PFSK-1 (cell line): ENCODE results near the gene ZNF484.

ENCODE experiments used
- FOXP2 ChIP-seq: optimal IDR thresholded peaks from 2 replicates; pipeline ENCODE3; 2011; ENCODE audit warnings: borderline replicate concordance, control low read depth, inconsistent platforms; ENCODE audit not compliant: insufficient read depth; ENCODE audit errors: extremely low read length, extremely low read depth
- POLR2AphosphoS5 ChIP-seq: IDR thresholded peaks from 2 replicates; pipeline ENCODE4 v1.6.1; 2012; ENCODE audit warnings: low read depth, mild to moderate bottlenecking, control low read depth, low read length, moderate library complexity
- SIN3A ChIP-seq: IDR thresholded peaks from 2 replicates; pipeline ENCODE4 v1.6.1; 2012; ENCODE audit warnings: mild to moderate bottlenecking, low read length, moderate library complexity, borderline replicate concordance; ENCODE audit not compliant: insufficient read depth
- TAF1 ChIP-seq: IDR thresholded peaks from 2 replicates; pipeline ENCODE4 v1.6.1; 2012; ENCODE audit warnings: low read length, control low read depth, borderline replicate concordance; ENCODE audit not compliant: insufficient read depth
- TF ChIP-seq, protein P1 (sequence below), 2 experiments: IDR thresholded peaks; 2 replicates each; pipeline versions ENCODE4 v1.6.1 to v1.8.0; 2011 to 2012; ENCODE audit warnings: low read depth in 2 of 2, low read length in 2 of 2, control low read depth in 1 of 2, inconsistent platforms in 1 of 2, mild to moderate bottlenecking in 1 of 2, moderate library complexity in 1 of 2; ENCODE audit not compliant: insufficient read depth in 1 of 2

DNA sequence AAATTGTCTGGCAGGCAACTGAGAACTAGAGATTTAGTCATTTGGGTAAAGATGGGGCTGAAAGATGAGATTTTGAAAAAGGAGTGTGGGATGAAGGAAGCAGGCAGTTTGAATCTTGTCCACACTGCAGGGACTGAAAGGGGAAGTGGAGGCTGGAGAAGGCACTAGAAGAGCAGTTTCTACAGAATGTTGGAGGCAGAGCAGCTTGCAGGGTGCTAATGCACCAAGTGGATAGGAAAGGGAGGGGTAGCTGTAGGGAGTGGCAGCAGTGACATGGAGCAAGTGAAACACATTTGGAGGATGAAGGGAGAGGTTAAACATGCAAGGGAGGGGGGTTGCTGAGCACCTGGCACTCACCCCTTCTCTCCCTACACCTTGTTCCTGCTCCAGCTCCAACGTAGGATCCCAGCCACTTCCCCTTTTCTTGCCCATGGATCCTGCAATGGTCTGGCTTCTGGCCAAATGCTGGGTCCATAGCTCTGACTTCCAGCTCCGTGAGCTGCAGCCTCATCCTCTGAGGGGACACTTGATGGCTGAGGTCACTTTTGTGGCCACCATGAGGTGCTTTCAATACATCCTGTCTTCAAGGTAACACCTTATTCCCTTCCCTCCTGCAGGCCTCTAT, 39.5 kb upstream of the ZNF484 start:
- TF ChIP-seq POLR2AphosphoS5 (no peak), SIN3A (no peak), TAF1 (no peak), FOXP2 (no peak)
- TF ChIP-seq, protein P1, sequence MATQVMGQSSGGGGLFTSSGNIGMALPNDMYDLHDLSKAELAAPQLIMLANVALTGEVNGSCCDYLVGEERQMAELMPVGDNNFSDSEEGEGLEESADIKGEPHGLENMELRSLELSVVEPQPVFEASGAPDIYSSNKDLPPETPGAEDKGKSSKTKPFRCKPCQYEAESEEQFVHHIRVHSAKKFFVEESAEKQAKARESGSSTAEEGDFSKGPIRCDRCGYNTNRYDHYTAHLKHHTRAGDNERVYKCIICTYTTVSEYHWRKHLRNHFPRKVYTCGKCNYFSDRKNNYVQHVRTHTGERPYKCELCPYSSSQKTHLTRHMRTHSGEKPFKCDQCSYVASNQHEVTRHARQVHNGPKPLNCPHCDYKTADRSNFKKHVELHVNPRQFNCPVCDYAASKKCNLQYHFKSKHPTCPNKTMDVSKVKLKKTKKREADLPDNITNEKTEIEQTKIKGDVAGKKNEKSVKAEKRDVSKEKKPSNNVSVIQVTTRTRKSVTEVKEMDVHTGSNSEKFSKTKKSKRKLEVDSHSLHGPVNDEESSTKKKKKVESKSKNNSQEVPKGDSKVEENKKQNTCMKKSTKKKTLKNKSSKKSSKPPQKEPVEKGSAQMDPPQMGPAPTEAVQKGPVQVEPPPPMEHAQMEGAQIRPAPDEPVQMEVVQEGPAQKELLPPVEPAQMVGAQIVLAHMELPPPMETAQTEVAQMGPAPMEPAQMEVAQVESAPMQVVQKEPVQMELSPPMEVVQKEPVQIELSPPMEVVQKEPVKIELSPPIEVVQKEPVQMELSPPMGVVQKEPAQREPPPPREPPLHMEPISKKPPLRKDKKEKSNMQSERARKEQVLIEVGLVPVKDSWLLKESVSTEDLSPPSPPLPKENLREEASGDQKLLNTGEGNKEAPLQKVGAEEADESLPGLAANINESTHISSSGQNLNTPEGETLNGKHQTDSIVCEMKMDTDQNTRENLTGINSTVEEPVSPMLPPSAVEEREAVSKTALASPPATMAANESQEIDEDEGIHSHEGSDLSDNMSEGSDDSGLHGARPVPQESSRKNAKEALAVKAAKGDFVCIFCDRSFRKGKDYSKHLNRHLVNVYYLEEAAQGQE (IDR thresholded peaks at IDR 0.05; ENCODE audit: insufficient read depth in 1 of 2, low read depth in 2 of 2, low read length in 2 of 2) = no peak
